DOHH2 (cell line): ENCODE data around the gene ARL14.

ENCODE experiments used
- CTCF ChIP-seq: fragments of 200-600 bp; sonication (generic); IDR thresholded peaks from one replicate; pipeline ENCODE4 v1.5.1; 2014; ENCODE audit warnings: antibody characterized with exemption, mild to moderate bottlenecking, low read depth, low read length; ENCODE audit not compliant: poor library complexity, severe bottlenecking
- EZH2phosphoT487 ChIP-seq: fragments of 200-600 bp; sonication (generic); IDR thresholded peaks from 2 replicates; pipeline ENCODE4 v1.6.1; 2017; ENCODE audit warnings: borderline replicate concordance, mild to moderate bottlenecking, antibody characterized with exemption, low read length, moderate library complexity, mixed read lengths

- no peak for TF ChIP-seq CTCF
- TF ChIP-seq EZH2phosphoT487 = no peak
These were observed 510 bp downstream of the ARL14 start for GRCh38 chr3:160677459-160677881.
